ENCODE measurements around the gene KCTD21.

- TF ChIP-seq, protein P1, sequence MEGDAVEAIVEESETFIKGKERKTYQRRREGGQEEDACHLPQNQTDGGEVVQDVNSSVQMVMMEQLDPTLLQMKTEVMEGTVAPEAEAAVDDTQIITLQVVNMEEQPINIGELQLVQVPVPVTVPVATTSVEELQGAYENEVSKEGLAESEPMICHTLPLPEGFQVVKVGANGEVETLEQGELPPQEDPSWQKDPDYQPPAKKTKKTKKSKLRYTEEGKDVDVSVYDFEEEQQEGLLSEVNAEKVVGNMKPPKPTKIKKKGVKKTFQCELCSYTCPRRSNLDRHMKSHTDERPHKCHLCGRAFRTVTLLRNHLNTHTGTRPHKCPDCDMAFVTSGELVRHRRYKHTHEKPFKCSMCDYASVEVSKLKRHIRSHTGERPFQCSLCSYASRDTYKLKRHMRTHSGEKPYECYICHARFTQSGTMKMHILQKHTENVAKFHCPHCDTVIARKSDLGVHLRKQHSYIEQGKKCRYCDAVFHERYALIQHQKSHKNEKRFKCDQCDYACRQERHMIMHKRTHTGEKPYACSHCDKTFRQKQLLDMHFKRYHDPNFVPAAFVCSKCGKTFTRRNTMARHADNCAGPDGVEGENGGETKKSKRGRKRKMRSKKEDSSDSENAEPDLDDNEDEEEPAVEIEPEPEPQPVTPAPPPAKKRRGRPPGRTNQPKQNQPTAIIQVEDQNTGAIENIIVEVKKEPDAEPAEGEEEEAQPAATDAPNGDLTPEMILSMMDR (IDR thresholded peaks at IDR 0.05) = no peak
- no peak for TF ChIP-seq POLR2A (IDR thresholded peaks at IDR 0.05)
These were observed 25.3 kb upstream of the KCTD21 start for GRCh38 chr11:78213526-78214330.

Data from ovary (tissue), 3 donors.